Spleen (tissue), 7 donors: Measurements from ENCODE around the gene TOR4A.
A peak's percentile ranks its signal among the peaks of the same experiment; 100 is the strongest.

ENCODE experiments used
- CTCF ChIP-seq, 11 experiments: fragments of 200-600 bp in 7 of 11; fragments of 450-650 bp in 4 of 11; sonication (generic) in 4 of 11; IDR thresholded peaks in 8 of 11; conservative IDR thresholded peaks in 3 of 11; 1 replicate in 7 of 11; 2 replicates in 4 of 11; pipeline versions ENCODE4 v1.4.0 to v1.8.0; 2016 to 2021; ENCODE audit warnings: antibody characterized with exemption in 11 of 11, inconsistent platforms in 4 of 11, mild to moderate bottlenecking in 1 of 11
- POLR2A ChIP-seq, 3 donors: fragments of 450-650 bp; IDR thresholded peaks; one replicate each; pipeline ENCODE4 v1.5.1; 2017; ENCODE audit warnings: antibody characterized with exemption in 3 of 3, mild to moderate bottlenecking in 1 of 3
- POLR2AphosphoS5 ChIP-seq, 3 donors: sonication (generic); formaldehyde crosslinking; IDR thresholded peaks; one replicate each; pipeline ENCODE4 v1.5.1; 2017; ENCODE audit warnings: antibody characterized with exemption in 3 of 3
- donor health status: DM: no; HTN: no; CAD: no; lungs with moderate emphysema.
- donor health status: DM: no; HTN: no; CAD: no.
- donor health status: DM: no; HTN: no; CAD: no.

GRCh38 chr9:137268538-137269201 lies 8.9 kb upstream of the TOR4A start:
- peak in 1 of 11 experiments; percentile 4 for TF ChIP-seq CTCF (IDR thresholded peaks at IDR 0.05 in 8 of 11, conservative IDR thresholded peaks at IDR 0.05 in 3 of 11)
- peak in 1 of 3 donors; percentile 10 for TF ChIP-seq POLR2AphosphoS5 (IDR thresholded peaks at IDR 0.05)
- TF ChIP-seq POLR2A (IDR thresholded peaks at IDR 0.05): no peak
